Vagina (tissue), 2 donors: Measurements from ENCODE around the gene COL2A1. TPM values are rescaled to one million over a fixed set of nuclear protein-coding genes. Genes with fewer than 3 reads are reported as not detected.

Experiments
- DNase-seq, 2 donors: peaks; one replicate each; pipeline ENCODE4 v3.0.0-alpha.2; 2017; ENCODE audit errors: extremely low spot score in 2 of 2
- H3K27ac ChIP-seq: fragments of 200-600 bp; sonication (generic); one replicate; pipeline ENCODE4 v1.5.1; 2019
- H3K27me3 ChIP-seq: fragments of 200-600 bp; sonication (generic); one replicate; pipeline ENCODE4 v1.5.1; 2019
- H3K36me3 ChIP-seq, 2 donors: fragments of 200-600 bp; sonication (generic); one replicate each; pipeline ENCODE4 v1.5.1; 2017 to 2019
- H3K4me1 ChIP-seq: fragments of 200-600 bp; sonication (generic); one replicate; pipeline ENCODE4 v1.5.1; 2019
- H3K4me3 ChIP-seq, 2 donors: fragments of 200-600 bp; sonication (generic); 1 replicate in 1 of 2; 2 replicates in 1 of 2; pipeline ENCODE4 v1.5.1; 2016 to 2019
- H3K9me3 ChIP-seq: fragments of 200-600 bp; sonication (generic); one replicate; pipeline ENCODE4 v1.5.1; 2019
- CTCF ChIP-seq, 3 experiments: fragments of 450-650 bp in 2 of 3; fragments of 200-600 bp in 1 of 3; sonication (generic) in 1 of 3; IDR thresholded peaks; one replicate each; pipeline ENCODE4 v1.5.1; 2017 to 2019; ENCODE audit warnings: antibody characterized with exemption in 3 of 3, mild to moderate bottlenecking in 2 of 3, moderate library complexity in 2 of 3
- POLR2A ChIP-seq, 2 donors: fragments of 450-650 bp; IDR thresholded peaks; one replicate each; pipeline ENCODE4 v1.6.1; 2017; ENCODE audit warnings: antibody characterized with exemption in 2 of 2, mild to moderate bottlenecking in 2 of 2, moderate library complexity in 2 of 2
- POLR2AphosphoS5 ChIP-seq, 2 donors: sonication (generic); formaldehyde crosslinking; IDR thresholded peaks; one replicate each; pipeline ENCODE4 v1.9.0; 2017; ENCODE audit warnings: antibody characterized with exemption in 2 of 2, mild to moderate bottlenecking in 2 of 2, low read depth in 1 of 2; ENCODE audit not compliant: insufficient read depth in 1 of 2
- intact Hi-C: fragments of 100-400 bp; cut with DNase I; formaldehyde crosslinking; loops from one replicate; pipeline ENCODE4 v1.15.1; 2023
- total RNA-seq: library from RNA; depleted of rRNA; stranded (reverse); fragments of >200 nt; gene quantifications from one replicate; pipeline ENCODE4 v1.2.3, GENCODE V29; 2016

The COL2A1 gene
- total RNA-seq, 1 donor from 2014 or later: not detected

GRCh38 chr12:47939009-47939601 lies 65.2 kb downstream of the COL2A1 start:
- Histone ChIP-seq H3K27me3 (no peaks in the 10 kb centered on the region), H3K36me3 (no peaks in the 10 kb centered on the region), H3K4me1 (peaks cover 7% of the 10 kb centered on the region), H3K27ac (no peak overlapping the region), H3K9me3 (no peaks in the 10 kb centered on the region), H3K4me3 (no peak overlapping the region)
- intact Hi-C loops: no loop called here
- no peak for DNase-seq
- TF ChIP-seq POLR2AphosphoS5 (IDR thresholded peaks at IDR 0.05; ENCODE audit: insufficient read depth in 1 of 2, low read depth in 1 of 2) (no peak), CTCF (IDR thresholded peaks at IDR 0.05) (no peak), POLR2A (IDR thresholded peaks at IDR 0.05) (no peak)

- intact Hi-C loops: no loop called here
- no peak overlapping the region for H3K4me3 ChIP-seq
- H3K4me1 ChIP-seq: peaks cover 7% of the 10 kb centered on the region
- H3K27me3 ChIP-seq: no peaks in the 10 kb centered on the region
- TF ChIP-seq POLR2AphosphoS5 (IDR thresholded peaks at IDR 0.05; ENCODE audit: insufficient read depth in 1 of 2, low read depth in 1 of 2): no peak
- TF ChIP-seq POLR2A (IDR thresholded peaks at IDR 0.05): no peak
- TF ChIP-seq CTCF (IDR thresholded peaks at IDR 0.05): no peak
- no peak overlapping the region for H3K27ac ChIP-seq
- H3K36me3 ChIP-seq: no peaks in the 10 kb centered on the region
- no peak for DNase-seq
- H3K9me3 ChIP-seq: no peaks in the 10 kb centered on the region
Measured at GRCh38 chr12:47938594-47938993, 65.7 kb downstream of the COL2A1 start.

- H3K27ac ChIP-seq: no peak overlapping the region
- no peak for DNase-seq
- H3K4me1 ChIP-seq: peaks cover 7% of the 10 kb centered on the region
- H3K36me3 ChIP-seq: no peaks in the 10 kb centered on the region
- H3K4me3 ChIP-seq: no peak overlapping the region
- no peaks in the 10 kb centered on the region for H3K27me3 ChIP-seq
- TF ChIP-seq CTCF (IDR thresholded peaks at IDR 0.05) (no peak), POLR2A (IDR thresholded peaks at IDR 0.05) (no peak), POLR2AphosphoS5 (IDR thresholded peaks at IDR 0.05; ENCODE audit: insufficient read depth in 1 of 2, low read depth in 1 of 2) (no peak)
- intact Hi-C loops: no loop called here
- no peaks in the 10 kb centered on the region for H3K9me3 ChIP-seq
Measured at GRCh38 chr12:47938093-47938492, 66.2 kb downstream of the COL2A1 start.

GRCh38 chr12:47935184-47935583 lies 69.1 kb downstream of the COL2A1 start:
- intact Hi-C loops: no loop called here
- Histone ChIP-seq H3K4me1 (peaks cover 7% of the 10 kb centered on the region), H3K36me3 (no peaks in the 10 kb centered on the region), H3K9me3 (no peaks in the 10 kb centered on the region), H3K4me3 (no peak overlapping the region), H3K27me3 (no peaks in the 10 kb centered on the region), H3K27ac (no peak overlapping the region)
- TF ChIP-seq POLR2A (IDR thresholded peaks at IDR 0.05): no peak
- TF ChIP-seq POLR2AphosphoS5 (IDR thresholded peaks at IDR 0.05; ENCODE audit: insufficient read depth in 1 of 2, low read depth in 1 of 2): peak in 1 of 2 donors; percentile 44
- no peak for DNase-seq

- intact Hi-C loops: no loop called here
- H3K36me3 ChIP-seq: no peaks in the 10 kb centered on the region
- no peaks in the 10 kb centered on the region for H3K27me3 ChIP-seq
- H3K4me3 ChIP-seq: no peak overlapping the region
- H3K4me1 ChIP-seq: peaks cover 7% of the 10 kb centered on the region
- H3K9me3 ChIP-seq: no peaks in the 10 kb centered on the region
- no peak for TF ChIP-seq POLR2AphosphoS5 (IDR thresholded peaks at IDR 0.05; ENCODE audit: insufficient read depth in 1 of 2, low read depth in 1 of 2)
- TF ChIP-seq CTCF (IDR thresholded peaks at IDR 0.05): no peak
- TF ChIP-seq POLR2A (IDR thresholded peaks at IDR 0.05): no peak
- DNase-seq: no peak
- no peak overlapping the region for H3K27ac ChIP-seq
Measured at GRCh38 chr12:47931187-47931586, 73.1 kb downstream of the COL2A1 start.
